HCT116 (cell line): Measurements from ENCODE around the gene DMXL1. TPM values are rescaled to one million over a fixed set of nuclear protein-coding genes. Genes with fewer than 3 reads are reported as not detected.

ENCODE experiments used
- ATAC-seq: fragments of 200-7000 bp; cut with Tn5 transposase; 2 replicates; pipeline ENCODE4 v1.9.1; 2020; ENCODE audit warnings: mild to moderate bottlenecking, moderate library complexity
- BruUV-seq: library from RNA; stranded (reverse); fragments of 400-500 nt; replicated peaks from 2 replicates; lab custom pipeline; 2021; lab: Mats Ljungman, UMichigan
- CTCF ChIA-PET: fragments of 300-600 bp; sonication (Branson Sonifier 250); formaldehyde crosslinking; loops from one replicate; lab custom pipeline; 2021; ENCODE audit warnings: antibody characterized with exemption; lab: Charles Lee
- POLR2A ChIA-PET: fragments of 300-600, 350-600 bp; sonication (Branson Sonifier 250); formaldehyde crosslinking; loops from one replicate; lab custom pipeline; 2021; ENCODE audit warnings: antibody characterized with exemption; lab: Charles Lee
- RAD21 ChIA-PET, 2 experiments: fragments of 300-600 bp; sonication (Branson Sonifier 250); formaldehyde crosslinking; loops; one replicate each; lab custom pipeline; 2023; ENCODE audit warnings: low total read pairs in 2 of 2; ENCODE audit not compliant: uncharacterized antibody in 2 of 2, unreplicated experiment in 2 of 2, low non-redundant PET in 1 of 2; lab: Charles Lee
- DNase-seq: peaks from one replicate; pipeline ENCODE4 v3.0.0-alpha.2; 2010; ENCODE audit warnings: low read depth, low spot score
- H2AFZ ChIP-seq: fragments of 200-600 bp; shearing (Covaris generic), sonication (generic); 2 replicates; pipeline ENCODE4 v1.6.1; 2017; ENCODE audit warnings: low read depth, mixed run types, mixed read lengths, antibody characterized with exemption, low read length; ENCODE audit not compliant: poor library complexity, severe bottlenecking
- H3K27ac ChIP-seq: 2 replicates; pipeline ENCODE4 v1.5.1; 2012; ENCODE audit warnings: low read depth, low read length
- H3K27me3 ChIP-seq: fragments of 200-600 bp; sonication (generic); 2 replicates; pipeline ENCODE4 v1.6.1; 2016; ENCODE audit warnings: mixed run types, low read length, mixed read lengths; ENCODE audit not compliant: insufficient read depth
- H3K36me3 ChIP-seq, 2 experiments: fragments of 200-500 bp in 1 of 2; fragments of 200-600 bp in 1 of 2; sonication (Bioruptor generic) in 1 of 2; sonication (generic) in 1 of 2; 2 replicates each; pipeline versions ENCODE4 v1.5.1 to v1.6.1; 2014 to 2016; ENCODE audit warnings: low read length in 2 of 2, inconsistent platforms in 1 of 2, mixed read lengths in 1 of 2, mixed run types in 1 of 2; ENCODE audit not compliant: insufficient read depth in 2 of 2, control insufficient read depth in 1 of 2
- H3K4me1 ChIP-seq, 2 experiments: fragments of 200-600 bp in 1 of 2; sonication (generic) in 1 of 2; 2 replicates each; pipeline versions ENCODE4 v1.5.1 to v1.6.1; 2012 to 2017; ENCODE audit warnings: low read length in 2 of 2, inconsistent platforms in 1 of 2, mild to moderate bottlenecking in 1 of 2, mixed read lengths in 1 of 2, mixed run types in 1 of 2, moderate library complexity in 1 of 2; ENCODE audit not compliant: insufficient read depth in 2 of 2, control insufficient read depth in 1 of 2
- H3K4me2 ChIP-seq: fragments of 200-600 bp; sonication (generic); 2 replicates; pipeline ENCODE4 v1.6.1; 2017; ENCODE audit warnings: mixed run types, low read length, mixed read lengths
- H3K4me3 ChIP-seq, 2 experiments: fragments of 200-600 bp in 1 of 2; sonication (generic) in 1 of 2; replicated peaks in 1 of 2; 2 replicates each; pipeline ENCODE4 v1.5.1; 2011 to 2016; ENCODE audit warnings: low read length in 2 of 2, control low read depth in 1 of 2, low read depth in 1 of 2, mild to moderate bottlenecking in 1 of 2, mixed read lengths in 1 of 2, mixed run types in 1 of 2
- H3K79me2 ChIP-seq: fragments of 200-600 bp; sonication (generic); 2 replicates; pipeline ENCODE4 v1.6.1; 2017; ENCODE audit warnings: mild to moderate bottlenecking, mixed run types, low read length, moderate library complexity, mixed read lengths; ENCODE audit not compliant: insufficient read depth
- H3K9ac ChIP-seq: fragments of 200-600 bp; sonication (generic); 2 replicates; pipeline ENCODE4 v1.6.1; 2016; ENCODE audit warnings: low read length, mixed read lengths
- H3K9me2 ChIP-seq: fragments of 200-600 bp; sonication (generic), shearing (Covaris generic); 2 replicates; pipeline ENCODE4 v1.6.1; 2017; ENCODE audit warnings: mixed run types, mild to moderate bottlenecking, moderate library complexity; ENCODE audit not compliant: insufficient read depth
- H3K9me3 ChIP-seq, 2 experiments: fragments of 200-500 bp in 1 of 2; fragments of 200-600 bp in 1 of 2; sonication (Bioruptor generic) in 1 of 2; sonication (generic) in 1 of 2; 2 replicates each; pipeline ENCODE4 v1.6.1; 2014 to 2017; ENCODE audit warnings: low read length in 2 of 2, mixed read lengths in 2 of 2, inconsistent platforms in 1 of 2, low read depth in 1 of 2, mild to moderate bottlenecking in 1 of 2, mixed run types in 1 of 2, moderate library complexity in 1 of 2; ENCODE audit not compliant: control insufficient read depth in 1 of 2, insufficient read depth in 1 of 2
- H4K20me1 ChIP-seq: fragments of 200-600 bp; sonication (generic), shearing (Covaris generic); 2 replicates; pipeline ENCODE4 v1.6.1; 2017; ENCODE audit warnings: mixed run types, mild to moderate bottlenecking, moderate library complexity; ENCODE audit not compliant: insufficient read depth
- EZH2 ChIP-seq: fragments of 200-600 bp; sonication (generic); IDR thresholded peaks from 2 replicates; pipeline ENCODE4 v1.6.1; 2017; ENCODE audit warnings: antibody characterized with exemption, mixed run types
- FOSL1 ChIP-seq: IDR thresholded peaks from 2 replicates; pipeline ENCODE4 v1.6.1; 2012; ENCODE audit warnings: low read depth
- JUND ChIP-seq: IDR thresholded peaks from 2 replicates; pipeline ENCODE4 v1.6.1; 2012
- POLR2A ChIP-seq: IDR thresholded peaks from 2 replicates; pipeline ENCODE4 v1.7.0; 2011; ENCODE audit warnings: borderline replicate concordance; ENCODE audit not compliant: insufficient read depth, insufficient read length; ENCODE audit errors: extremely low read depth
- POLR2AphosphoS5 ChIP-seq: IDR thresholded peaks from 2 replicates; pipeline ENCODE4 v1.6.1; 2011; ENCODE audit warnings: mild to moderate bottlenecking, low read depth, low read length, moderate library complexity
- RAD21 ChIP-seq: IDR thresholded peaks from 2 replicates; pipeline ENCODE4 v1.6.1; 2012; ENCODE audit warnings: low read depth, mild to moderate bottlenecking
- SIN3A ChIP-seq: IDR thresholded peaks from 2 replicates; pipeline ENCODE4 v1.6.1; 2012; ENCODE audit warnings: low read depth
- SRF ChIP-seq: IDR thresholded peaks from 2 replicates; pipeline ENCODE4 v1.6.1; 2012; ENCODE audit warnings: low read depth
- TCF7L2 ChIP-seq: IDR thresholded peaks from 2 replicates; pipeline ENCODE4 v1.7.0; 2011; ENCODE audit warnings: borderline replicate concordance, inconsistent platforms; ENCODE audit not compliant: insufficient read depth, insufficient read length; ENCODE audit errors: extremely low read depth
- ZNF274 ChIP-seq: fragments of 200-500 bp; sonication (Bioruptor generic); IDR thresholded peaks from 2 replicates; pipeline ENCODE4 v1.6.1; 2014; ENCODE audit warnings: mild to moderate bottlenecking, low read depth, low read length, inconsistent platforms
- intact Hi-C: fragments of 100-400 bp; cut with micrococcal nuclease; formaldehyde crosslinking; loops from 2 replicates; pipeline ENCODE4 v1.10.0; 2022
- total RNA-seq: library from RNA; stranded (reverse); gene quantifications from one replicate; pipeline ENCODE4 v1.2.1, GENCODE V29; 2021; ENCODE audit not compliant: unreplicated experiment
- TF ChIP-seq, protein P1 (sequence below): IDR thresholded peaks from 2 replicates; pipeline ENCODE4 v1.6.1; 2012; ENCODE audit warnings: low read depth
- TF ChIP-seq, protein P2 (sequence below): IDR thresholded peaks from 2 replicates; pipeline ENCODE4 v1.6.1; 2011; ENCODE audit warnings: mild to moderate bottlenecking, low read length, moderate library complexity; ENCODE audit not compliant: insufficient replicate concordance; ENCODE audit errors: extremely low read depth

DMXL1 gene
- total RNA-seq, 1 experiment from 2014 or later: 21.1 TPM

DNA sequence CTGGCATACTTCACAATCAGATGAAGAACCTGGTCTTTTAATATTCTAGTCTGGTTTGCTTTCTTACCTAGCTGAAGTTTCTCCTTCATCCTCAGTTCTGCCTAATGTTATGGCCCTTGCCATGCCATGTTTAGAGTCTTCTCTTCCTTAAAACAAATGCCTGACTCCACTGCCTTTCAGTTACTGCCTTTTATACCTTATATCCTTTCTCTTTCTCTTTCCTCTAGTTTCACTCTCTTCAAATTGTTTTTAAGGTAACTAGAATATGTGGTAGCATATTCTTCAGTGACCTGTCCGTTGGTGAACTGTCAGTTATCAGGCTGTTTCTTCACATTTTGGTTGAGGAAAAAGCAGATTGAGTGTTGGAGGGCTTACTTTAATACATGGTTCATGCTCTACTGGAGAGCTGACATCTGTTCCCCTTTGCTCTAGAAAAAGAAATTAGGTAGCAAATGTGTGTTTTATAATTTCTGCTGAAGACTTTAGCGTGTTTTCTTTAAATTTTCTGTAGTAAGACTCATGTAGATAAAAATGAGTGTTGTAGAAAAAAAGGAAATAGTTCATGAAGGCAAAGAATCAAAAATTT lies 103.8 kb downstream of the DMXL1 start (continued):
- TF ChIP-seq, protein P1, sequence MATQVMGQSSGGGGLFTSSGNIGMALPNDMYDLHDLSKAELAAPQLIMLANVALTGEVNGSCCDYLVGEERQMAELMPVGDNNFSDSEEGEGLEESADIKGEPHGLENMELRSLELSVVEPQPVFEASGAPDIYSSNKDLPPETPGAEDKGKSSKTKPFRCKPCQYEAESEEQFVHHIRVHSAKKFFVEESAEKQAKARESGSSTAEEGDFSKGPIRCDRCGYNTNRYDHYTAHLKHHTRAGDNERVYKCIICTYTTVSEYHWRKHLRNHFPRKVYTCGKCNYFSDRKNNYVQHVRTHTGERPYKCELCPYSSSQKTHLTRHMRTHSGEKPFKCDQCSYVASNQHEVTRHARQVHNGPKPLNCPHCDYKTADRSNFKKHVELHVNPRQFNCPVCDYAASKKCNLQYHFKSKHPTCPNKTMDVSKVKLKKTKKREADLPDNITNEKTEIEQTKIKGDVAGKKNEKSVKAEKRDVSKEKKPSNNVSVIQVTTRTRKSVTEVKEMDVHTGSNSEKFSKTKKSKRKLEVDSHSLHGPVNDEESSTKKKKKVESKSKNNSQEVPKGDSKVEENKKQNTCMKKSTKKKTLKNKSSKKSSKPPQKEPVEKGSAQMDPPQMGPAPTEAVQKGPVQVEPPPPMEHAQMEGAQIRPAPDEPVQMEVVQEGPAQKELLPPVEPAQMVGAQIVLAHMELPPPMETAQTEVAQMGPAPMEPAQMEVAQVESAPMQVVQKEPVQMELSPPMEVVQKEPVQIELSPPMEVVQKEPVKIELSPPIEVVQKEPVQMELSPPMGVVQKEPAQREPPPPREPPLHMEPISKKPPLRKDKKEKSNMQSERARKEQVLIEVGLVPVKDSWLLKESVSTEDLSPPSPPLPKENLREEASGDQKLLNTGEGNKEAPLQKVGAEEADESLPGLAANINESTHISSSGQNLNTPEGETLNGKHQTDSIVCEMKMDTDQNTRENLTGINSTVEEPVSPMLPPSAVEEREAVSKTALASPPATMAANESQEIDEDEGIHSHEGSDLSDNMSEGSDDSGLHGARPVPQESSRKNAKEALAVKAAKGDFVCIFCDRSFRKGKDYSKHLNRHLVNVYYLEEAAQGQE: no peak
- TF ChIP-seq RAD21 (no peak), JUND (no peak), SIN3A (no peak), SRF (no peak)
- TF ChIP-seq, all 23 proteins: peak for 0

DNA sequence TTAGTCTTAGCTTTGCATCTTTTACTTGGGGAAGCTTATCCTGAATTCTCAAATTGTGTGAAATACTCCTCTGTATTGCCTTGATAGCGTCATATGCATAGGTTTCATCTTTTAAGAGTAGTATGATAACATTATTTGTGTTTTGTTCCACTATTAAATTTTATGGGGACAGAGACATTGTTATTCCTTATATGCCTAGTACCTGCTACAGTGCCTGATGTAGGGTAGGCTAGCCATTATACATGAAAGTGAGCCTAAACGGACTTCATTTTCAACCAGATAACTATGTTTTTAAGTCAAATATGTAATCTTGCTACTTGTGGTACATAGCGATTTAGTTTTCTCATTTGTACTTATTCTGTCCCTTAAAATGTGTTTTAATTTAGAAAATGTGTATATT lies 105.9 kb downstream of the DMXL1 start:
- DNase-seq (no peak), ATAC-seq (no peak)
- Histone ChIP-seq H3K9ac (no peak overlapping the region), H3K4me3 (no peak overlapping the region), H3K36me3 (no peaks in the 10 kb centered on the region), H3K9me2 (no peaks in the 10 kb centered on the region), H3K27ac (no peak overlapping the region), H3K79me2 (no peaks in the 10 kb centered on the region), H3K4me2 (no peak overlapping the region), H3K27me3 (no peaks in the 10 kb centered on the region), H3K9me3 (no peaks in the 10 kb centered on the region), H2AFZ (no peak overlapping the region), H3K4me1 (peaks cover 0 to 6% of the 10 kb centered on the region in 2 experiments; a peak in 1 of 4 replicates), H4K20me1 (no peaks in the 10 kb centered on the region)
- intact Hi-C loops: no loop called here
- TF ChIP-seq EZH2 (no peak), ZNF274 (no peak), POLR2AphosphoS5 (no peak), TCF7L2 (no peak), FOSL1 (no peak), POLR2A (no peak), SIN3A (no peak)
- TF ChIP-seq, protein P2, sequence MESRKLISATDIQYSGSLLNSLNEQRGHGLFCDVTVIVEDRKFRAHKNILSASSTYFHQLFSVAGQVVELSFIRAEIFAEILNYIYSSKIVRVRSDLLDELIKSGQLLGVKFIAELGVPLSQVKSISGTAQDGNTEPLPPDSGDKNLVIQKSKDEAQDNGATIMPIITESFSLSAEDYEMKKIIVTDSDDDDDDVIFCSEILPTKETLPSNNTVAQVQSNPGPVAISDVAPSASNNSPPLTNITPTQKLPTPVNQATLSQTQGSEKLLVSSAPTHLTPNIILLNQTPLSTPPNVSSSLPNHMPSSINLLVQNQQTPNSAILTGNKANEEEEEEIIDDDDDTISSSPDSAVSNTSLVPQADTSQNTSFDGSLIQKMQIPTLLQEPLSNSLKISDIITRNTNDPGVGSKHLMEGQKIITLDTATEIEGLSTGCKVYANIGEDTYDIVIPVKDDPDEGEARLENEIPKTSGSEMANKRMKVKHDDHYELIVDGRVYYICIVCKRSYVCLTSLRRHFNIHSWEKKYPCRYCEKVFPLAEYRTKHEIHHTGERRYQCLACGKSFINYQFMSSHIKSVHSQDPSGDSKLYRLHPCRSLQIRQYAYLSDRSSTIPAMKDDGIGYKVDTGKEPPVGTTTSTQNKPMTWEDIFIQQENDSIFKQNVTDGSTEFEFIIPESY: no peak
- TF ChIP-seq, protein P1: no peak
- RAD21 ChIA-PET: no interaction called here
- BruUV-seq: no TSS peak
- POLR2A ChIA-PET: no interaction called here
- CTCF ChIA-PET: no interaction called here
